Measurements from ENCODE around the gene BAHD1. TPM values are rescaled to one million over a fixed set of nuclear protein-coding genes. Genes with fewer than 3 reads are reported as not detected.

Gene BAHD1
- total RNA-seq, 4 donors from 2014 or later, result 19.0 to 26.2 (median 22.8) TPM

DNA sequence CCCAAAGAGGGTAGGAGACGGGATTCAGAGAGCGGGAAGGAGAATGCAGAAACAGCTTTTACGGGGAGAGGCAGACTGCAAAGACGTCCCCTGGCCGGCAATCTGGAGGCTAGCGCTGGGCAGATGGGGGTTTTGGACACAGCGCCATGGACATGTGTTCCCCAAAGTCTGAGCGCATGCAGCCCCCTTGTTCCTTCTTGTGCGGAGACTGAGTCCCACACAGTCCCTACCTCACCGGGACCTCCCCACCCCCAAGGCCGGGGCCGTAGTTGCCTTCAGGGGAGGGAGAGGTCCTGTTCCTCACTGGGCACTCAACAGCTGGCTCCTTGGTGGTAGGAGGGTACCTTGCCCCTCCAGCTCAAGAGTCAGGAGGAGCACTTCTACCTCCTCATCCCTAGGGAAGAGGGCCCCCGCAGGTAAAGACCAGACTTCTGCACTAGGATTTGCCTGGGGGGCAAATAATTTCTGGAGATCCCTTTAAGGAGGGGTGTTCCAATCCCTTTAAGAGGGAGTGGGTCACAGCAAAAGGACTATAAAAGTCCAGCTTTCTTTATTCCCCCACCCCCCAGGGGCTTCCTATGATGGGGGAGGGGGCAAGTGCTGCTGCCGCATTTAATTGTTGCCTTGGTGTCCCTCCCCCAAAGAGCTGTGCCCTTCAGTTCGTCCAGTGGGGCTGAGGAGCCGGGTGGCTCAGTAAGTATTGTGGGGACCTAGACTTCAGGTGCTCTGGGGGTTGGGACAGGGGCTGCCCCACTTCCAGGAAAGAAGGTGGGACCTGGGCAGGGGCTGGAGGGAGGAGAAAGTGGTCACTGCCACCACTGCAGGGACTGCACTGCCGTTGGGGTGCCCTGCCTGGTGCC is 3.6 kb upstream of the BAHD1 start:
- H3K27ac ChIP-seq, result no peak overlapping the region
- H3K9me3 ChIP-seq, result no peaks in the 10 kb centered on the region
- no peak for ATAC-seq
- H3K4me3 ChIP-seq, result peak overlapping the region in 1 of 2 donors; percentile 51
- H3K36me3 ChIP-seq, result peaks cover 0 to 2% of the 10 kb centered on the region in 2 donors
- peaks cover 46% of the 10 kb centered on the region for H3K27me3 ChIP-seq
- peaks cover 0 to 41% (median 24%) of the 10 kb centered on the region in 3 donors for H3K4me1 ChIP-seq
- 5 to 7% methylated on average over 4 to 5 of the region's 17 CpGs for WGBS, 2 donors (ENCODE audit: low coverage in 1 of 2)
- TF ChIP-seq, protein P1, sequence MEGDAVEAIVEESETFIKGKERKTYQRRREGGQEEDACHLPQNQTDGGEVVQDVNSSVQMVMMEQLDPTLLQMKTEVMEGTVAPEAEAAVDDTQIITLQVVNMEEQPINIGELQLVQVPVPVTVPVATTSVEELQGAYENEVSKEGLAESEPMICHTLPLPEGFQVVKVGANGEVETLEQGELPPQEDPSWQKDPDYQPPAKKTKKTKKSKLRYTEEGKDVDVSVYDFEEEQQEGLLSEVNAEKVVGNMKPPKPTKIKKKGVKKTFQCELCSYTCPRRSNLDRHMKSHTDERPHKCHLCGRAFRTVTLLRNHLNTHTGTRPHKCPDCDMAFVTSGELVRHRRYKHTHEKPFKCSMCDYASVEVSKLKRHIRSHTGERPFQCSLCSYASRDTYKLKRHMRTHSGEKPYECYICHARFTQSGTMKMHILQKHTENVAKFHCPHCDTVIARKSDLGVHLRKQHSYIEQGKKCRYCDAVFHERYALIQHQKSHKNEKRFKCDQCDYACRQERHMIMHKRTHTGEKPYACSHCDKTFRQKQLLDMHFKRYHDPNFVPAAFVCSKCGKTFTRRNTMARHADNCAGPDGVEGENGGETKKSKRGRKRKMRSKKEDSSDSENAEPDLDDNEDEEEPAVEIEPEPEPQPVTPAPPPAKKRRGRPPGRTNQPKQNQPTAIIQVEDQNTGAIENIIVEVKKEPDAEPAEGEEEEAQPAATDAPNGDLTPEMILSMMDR (IDR thresholded peaks at IDR 0.05), result no peak
- no peak for TF ChIP-seq POLR2A (IDR thresholded peaks at IDR 0.05)
- TF ChIP-seq POLR2AphosphoS5 (IDR thresholded peaks at IDR 0.05), result no peak
- TF ChIP-seq EP300 (IDR thresholded peaks at IDR 0.05), result no peak

DNA sequence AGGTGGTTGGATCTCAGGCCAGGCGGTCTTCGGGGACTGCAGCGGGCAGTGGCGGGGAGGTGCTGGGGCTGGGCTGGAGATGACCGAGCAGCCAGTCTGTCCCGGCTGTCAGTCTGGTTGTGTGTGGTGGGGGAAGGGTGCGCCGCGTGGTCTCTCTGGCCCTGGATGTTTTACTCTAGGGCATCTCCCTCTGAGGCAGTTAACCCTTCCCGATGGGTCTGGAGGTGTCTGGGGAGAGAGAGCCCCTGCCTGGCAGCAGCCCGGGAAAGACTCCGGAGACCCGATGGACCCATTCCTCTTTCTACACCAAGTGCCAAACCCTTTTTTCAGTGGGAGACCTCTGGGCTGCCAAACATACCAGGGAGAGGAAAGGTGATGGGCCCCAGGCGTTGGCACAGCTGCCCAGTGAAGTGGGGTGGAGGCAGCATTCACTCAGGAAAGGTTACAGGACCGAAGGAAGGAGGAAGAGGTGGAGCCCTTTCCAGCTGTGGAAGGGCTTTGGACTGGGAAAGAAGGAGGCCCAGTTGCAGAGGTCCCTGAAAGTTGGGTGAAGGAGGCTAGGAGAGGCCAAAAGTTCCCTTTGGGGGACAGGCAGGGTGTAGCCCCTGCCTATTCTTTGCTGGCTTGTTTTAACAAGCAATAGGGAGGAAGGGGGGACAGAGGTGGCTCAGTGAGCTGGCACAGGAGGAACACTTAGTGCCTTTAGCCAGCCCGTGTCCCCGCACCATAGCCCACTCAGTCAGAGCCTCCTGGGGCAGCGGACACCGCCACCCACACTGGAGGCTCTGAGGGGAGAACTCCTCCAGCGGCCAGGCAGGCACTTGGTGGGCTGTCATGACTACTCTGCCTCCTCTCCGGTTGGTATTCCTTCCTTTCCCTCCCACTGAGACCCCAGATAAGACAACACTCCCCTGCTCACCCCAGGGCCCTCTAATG is 2.7 kb upstream of the BAHD1 start:
- WGBS, 2 donors (ENCODE audit: low coverage in 1 of 2), result 66% methylated on average over 15 of the region's 21 CpGs; no CpG with 5 or more reads in 1 of the 2 donors

GRCh38 chr15:40438712-40439111 is 2.0 kb upstream of the BAHD1 start:
- no peaks in the 10 kb centered on the region for H3K36me3 ChIP-seq
- H3K27ac ChIP-seq, result no peak overlapping the region
- H3K4me1 ChIP-seq, result peaks cover 0 to 57% (median 26%) of the 10 kb centered on the region in 3 donors
- no peak for TF ChIP-seq POLR2AphosphoS5 (IDR thresholded peaks at IDR 0.05)
- TF ChIP-seq POLR2A (IDR thresholded peaks at IDR 0.05), result no peak
- TF ChIP-seq EP300 (IDR thresholded peaks at IDR 0.05), result no peak
- TF ChIP-seq, protein P1 (IDR thresholded peaks at IDR 0.05), result no peak
- H3K27me3 ChIP-seq, result peaks cover 46% of the 10 kb centered on the region
- 71 to 75% methylated on average over 3 to 5 of the region's 12 CpGs for WGBS, 2 donors (ENCODE audit: low coverage in 1 of 2)
- H3K9me3 ChIP-seq, result no peaks in the 10 kb centered on the region
- H3K4me3 ChIP-seq, result no peak overlapping the region
- no peak for ATAC-seq

More for the DNA sequence above, 2.7 kb upstream of the BAHD1 start:
- Histone ChIP-seq H3K9me3 (no peaks in the 10 kb centered on the region), H3K27ac (no peak overlapping the region), H3K4me1 (peaks cover 0 to 50% (median 24%) of the 10 kb centered on the region in 3 donors), H3K27me3 (peaks cover 46% of the 10 kb centered on the region), H3K36me3 (no peaks in the 10 kb centered on the region), H3K4me3 (no peak overlapping the region)
- ATAC-seq, result no peak
- TF ChIP-seq POLR2AphosphoS5 (IDR thresholded peaks at IDR 0.05), result no peak
- no peak for TF ChIP-seq EP300 (IDR thresholded peaks at IDR 0.05)
- no peak for TF ChIP-seq POLR2A (IDR thresholded peaks at IDR 0.05)
- TF ChIP-seq, protein P1 (IDR thresholded peaks at IDR 0.05), result no peak

- Histone ChIP-seq H3K36me3 (no peaks in the 10 kb centered on the region), H3K9me3 (no peaks in the 10 kb centered on the region), H3K4me3 (peak overlapping the region; percentile 30 to 96), H3K27ac (peak overlapping the region in 1 of 4 donors; percentile 89), H3K27me3 (peaks cover 46% of the 10 kb centered on the region), H3K4me1 (peaks cover 0 to 65% (median 26%) of the 10 kb centered on the region in 3 donors)
- 0% methylated on average over 1 of the region's 15 CpGs; no CpG with 5 or more reads in 1 of the 2 donors for whole genome bisulfite sequencing, 2 donors (ENCODE audit: low coverage in 1 of 2)
- no peak for ATAC-seq
- TF ChIP-seq, protein P1 (IDR thresholded peaks at IDR 0.05), result no peak
- TF ChIP-seq EP300 (IDR thresholded peaks at IDR 0.05) (no peak), POLR2A (IDR thresholded peaks at IDR 0.05) (no peak), POLR2AphosphoS5 (IDR thresholded peaks at IDR 0.05) (no peak)
Measured at GRCh38 chr15:40439461-40439959, 1.2 kb upstream of the BAHD1 start.

Data from gastroesophageal sphincter (tissue), 4 donors.